Umbilical cord (tissue), 2 donors: ENCODE results near the gene IKZF3. TPM values are rescaled to one million over a fixed set of nuclear protein-coding genes. Genes with fewer than 3 reads are reported as not detected.

Experiments used
- DNase-seq: peaks from one replicate; pipeline ENCODE4 v3.0.0-alpha.2; 2015; ENCODE audit warnings: low spot score
- total RNA-seq: library from RNA; depleted of rRNA; stranded (reverse); fragments of >200 nt; gene quantifications from one replicate; pipeline ENCODE4 v1.2.3, GENCODE V29; 2014; ENCODE audit warnings: low replicate concordance; ENCODE audit not compliant: insufficient read depth

IKZF3 gene
- total RNA-seq, 1 donor from 2014 or later, result 3.4 TPM

GRCh38 chr17:39818358-39819000 lies 45.6 kb downstream of the IKZF3 start:
- no peak for DNase-seq

DNA sequence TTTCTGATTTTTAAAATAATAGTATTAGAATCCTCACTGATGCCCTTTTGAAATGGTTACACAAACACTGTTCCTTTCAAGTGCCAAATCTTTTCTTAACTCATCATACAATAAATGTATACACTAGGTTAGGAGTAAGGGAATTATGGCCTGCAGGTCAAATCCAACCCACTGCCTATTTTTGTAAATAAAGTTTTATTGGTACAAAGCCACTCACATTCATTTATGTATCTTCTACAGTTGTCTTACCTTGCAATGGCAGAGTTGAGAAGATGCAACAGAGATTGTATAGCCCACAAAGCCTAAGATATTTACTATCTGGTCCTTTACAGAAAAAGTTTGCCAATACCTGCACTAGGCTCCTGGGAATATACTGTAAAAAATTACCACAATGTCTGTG lies 47.8 kb downstream of the IKZF3 start:
- no peak for DNase-seq

- DNase-seq, result no peak
Observed at GRCh38 chr17:39814497-39814896, 49.6 kb downstream of the IKZF3 start.

DNA sequence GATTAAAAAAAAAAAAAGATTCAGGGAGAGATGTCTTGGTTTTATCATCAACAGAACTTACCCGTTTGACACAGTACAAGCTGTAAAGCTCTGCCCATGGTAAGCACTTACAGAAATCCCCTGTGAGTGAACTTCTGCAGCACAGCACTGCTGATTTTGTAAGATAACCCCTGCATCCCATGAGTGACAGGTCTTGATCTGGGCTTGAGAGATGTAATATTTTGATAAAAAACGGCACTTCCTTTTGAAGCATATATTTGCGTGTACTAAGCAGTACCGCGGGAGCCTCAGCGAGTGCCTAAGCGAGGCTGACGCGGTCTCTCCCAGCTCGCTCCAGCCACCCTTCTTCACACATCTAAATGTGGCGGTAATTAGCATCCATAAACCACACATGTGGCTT lies 50.5 kb downstream of the IKZF3 start:
- DNase-seq, result no peak

DNA sequence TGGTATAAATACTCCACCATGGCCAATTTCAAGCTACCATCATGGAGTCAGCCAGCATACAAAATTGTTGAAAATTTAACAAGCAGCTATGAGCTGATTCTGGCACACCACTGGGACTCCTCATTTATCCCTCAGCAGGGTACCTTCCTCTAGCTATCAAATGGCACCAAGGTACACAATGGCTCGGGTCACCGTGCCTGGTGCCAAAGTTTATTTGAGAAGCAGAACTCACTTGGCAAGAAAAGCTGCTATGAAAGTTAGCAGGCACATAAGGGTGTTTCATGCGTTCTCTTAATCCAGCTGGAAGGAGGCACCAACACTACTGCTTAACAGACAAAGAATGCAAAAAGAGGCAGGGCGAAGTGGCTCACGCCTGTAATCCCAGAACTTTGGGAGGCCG lies 51.6 kb downstream of the IKZF3 start:
- DNase-seq, result no peak

GRCh38 chr17:39810939-39811728 lies 53.0 kb downstream of the IKZF3 start:
- DNase-seq, result no peak

DNA sequence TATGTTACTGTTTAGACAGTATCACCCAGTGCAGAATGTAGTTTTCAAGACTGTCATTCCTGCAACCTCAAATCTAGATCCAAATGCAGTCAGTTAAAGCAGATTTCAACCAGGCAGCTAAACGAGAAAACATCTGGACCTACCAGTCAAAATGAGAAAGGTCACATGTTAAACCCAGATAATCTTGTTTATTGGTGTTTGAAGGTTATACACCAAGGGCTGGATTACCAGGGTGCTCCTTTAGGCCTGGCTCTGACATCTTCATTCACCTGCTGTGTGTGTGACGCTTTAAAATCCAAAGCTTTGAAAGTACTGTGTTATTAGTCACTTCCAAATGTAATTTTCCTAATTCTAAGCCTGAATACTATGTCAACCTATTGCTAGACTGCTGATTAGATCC lies 54.9 kb downstream of the IKZF3 start:
- DNase-seq, result no peak

DNA sequence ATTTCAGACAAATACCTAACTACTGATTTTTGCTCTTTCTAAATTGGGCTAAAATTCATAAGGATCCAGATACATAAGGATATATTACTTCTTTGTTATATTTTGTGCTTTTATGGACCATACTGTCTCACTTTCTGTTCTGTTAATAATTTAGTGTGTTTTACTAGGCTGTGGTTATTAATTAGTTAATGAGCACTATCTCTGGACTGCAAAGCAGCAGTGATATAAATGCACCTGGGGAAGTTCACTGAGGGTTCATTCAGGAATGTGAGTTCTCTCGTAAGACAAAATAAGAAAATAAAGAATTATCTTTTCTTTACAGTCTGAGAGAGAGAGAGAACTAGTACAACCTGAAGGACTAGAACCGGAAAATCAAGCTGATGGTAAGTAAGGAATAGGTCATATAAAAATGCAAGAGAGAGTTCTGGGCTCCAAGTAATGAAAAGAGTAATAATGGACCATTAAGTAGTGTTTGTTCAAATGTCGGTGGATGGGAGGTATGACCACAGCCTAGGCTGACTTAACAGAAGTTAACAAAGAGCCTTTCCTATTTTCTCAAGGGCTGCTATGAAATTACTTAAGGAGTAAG lies 55.6 kb downstream of the IKZF3 start:
- DNase-seq, result peak; percentile 57

DNA sequence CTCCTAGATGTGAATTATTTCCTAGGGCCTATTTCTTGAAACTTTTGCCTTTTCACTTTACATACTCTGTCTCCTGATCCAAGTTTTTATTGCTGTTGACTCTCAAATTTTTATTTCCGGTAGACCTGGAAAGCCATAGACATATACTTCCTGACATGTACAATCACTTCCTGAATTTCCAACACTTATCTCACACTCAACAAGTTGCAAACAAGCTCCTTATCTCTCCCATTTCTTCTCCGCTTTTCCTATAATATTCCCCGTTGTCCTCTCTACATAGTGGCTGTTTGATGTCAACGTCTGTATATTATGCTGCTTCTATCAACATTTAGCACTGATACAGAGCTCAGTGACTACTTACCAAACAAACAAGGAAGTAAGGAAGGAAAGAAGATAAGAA lies 59.3 kb downstream of the IKZF3 start:
- DNase-seq, result no peak

GRCh38 chr17:39801055-39801454 lies 63.1 kb downstream of the IKZF3 start:
- no peak for DNase-seq

- no peak for DNase-seq
Observed at GRCh38 chr17:39800540-39800939, 63.6 kb downstream of the IKZF3 start.

- DNase-seq, result no peak
Observed at GRCh38 chr17:39799395-39799794, 64.7 kb downstream of the IKZF3 start.

DNA sequence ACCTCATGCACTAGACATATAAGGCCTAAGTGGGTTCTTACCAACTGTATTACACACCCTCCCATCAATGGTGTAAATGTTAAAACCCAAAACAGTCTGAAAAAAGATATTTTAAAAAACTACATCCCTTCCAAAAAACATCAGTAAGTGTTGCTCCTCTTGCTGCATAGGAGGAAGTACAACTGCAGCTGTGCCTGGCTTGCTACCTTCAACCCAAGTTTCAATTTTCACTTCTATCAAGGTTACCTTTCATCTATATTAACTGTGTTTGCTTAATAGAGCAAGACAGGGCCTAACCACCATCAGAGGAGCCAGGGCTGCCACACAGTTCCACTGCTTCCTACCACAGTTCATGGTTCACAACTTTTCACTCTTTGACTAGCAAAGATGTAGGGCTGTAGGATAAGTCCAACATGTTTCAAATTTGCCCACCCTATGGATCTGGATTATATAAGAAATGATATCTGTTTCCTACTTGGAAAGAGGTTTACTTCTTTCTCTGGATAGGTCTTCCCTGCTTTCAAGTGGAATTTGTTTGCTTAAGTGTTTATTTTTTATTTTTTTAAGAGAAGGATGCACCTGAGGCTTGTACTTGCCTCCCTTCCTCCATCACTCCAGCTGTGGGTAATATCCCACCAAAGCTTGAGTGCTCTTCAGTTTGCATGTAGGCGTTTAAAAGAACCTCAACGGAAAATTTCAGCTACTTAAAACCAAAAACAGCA lies 69.7 kb downstream of the IKZF3 start:
- no peak for DNase-seq

DNA sequence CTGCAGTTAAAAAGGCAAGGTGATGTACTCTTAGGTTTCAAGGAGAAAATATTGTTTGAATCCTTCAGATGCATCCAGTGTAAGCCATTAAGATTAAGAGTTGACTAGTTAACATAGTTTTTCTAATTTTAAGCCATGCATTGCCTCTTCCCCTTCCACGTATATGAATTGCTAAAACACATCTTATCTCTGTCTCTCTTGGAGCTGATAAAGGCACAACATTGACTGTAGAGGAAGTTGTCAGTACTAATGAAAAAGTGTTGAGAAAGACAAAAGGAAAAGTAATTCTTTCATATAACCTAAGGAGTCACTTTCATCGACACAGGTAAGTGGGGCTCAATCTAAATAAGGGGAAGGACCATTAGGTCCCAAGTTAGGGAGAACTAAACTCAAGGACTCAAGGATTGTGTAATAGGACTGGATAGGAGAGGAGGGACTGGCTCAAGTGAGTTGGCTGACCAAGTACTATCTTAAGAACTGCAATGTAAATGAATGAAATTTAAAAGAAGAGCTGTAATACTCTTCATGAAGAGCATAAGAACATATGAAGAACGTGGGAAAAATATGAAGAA lies 70.7 kb downstream of the IKZF3 start:
- no peak for DNase-seq

- no peak for DNase-seq
Observed at GRCh38 chr17:39792526-39793221, 71.4 kb downstream of the IKZF3 start.

GRCh38 chr17:39791111-39791992 lies 72.8 kb downstream of the IKZF3 start:
- DNase-seq, result no peak

DNA sequence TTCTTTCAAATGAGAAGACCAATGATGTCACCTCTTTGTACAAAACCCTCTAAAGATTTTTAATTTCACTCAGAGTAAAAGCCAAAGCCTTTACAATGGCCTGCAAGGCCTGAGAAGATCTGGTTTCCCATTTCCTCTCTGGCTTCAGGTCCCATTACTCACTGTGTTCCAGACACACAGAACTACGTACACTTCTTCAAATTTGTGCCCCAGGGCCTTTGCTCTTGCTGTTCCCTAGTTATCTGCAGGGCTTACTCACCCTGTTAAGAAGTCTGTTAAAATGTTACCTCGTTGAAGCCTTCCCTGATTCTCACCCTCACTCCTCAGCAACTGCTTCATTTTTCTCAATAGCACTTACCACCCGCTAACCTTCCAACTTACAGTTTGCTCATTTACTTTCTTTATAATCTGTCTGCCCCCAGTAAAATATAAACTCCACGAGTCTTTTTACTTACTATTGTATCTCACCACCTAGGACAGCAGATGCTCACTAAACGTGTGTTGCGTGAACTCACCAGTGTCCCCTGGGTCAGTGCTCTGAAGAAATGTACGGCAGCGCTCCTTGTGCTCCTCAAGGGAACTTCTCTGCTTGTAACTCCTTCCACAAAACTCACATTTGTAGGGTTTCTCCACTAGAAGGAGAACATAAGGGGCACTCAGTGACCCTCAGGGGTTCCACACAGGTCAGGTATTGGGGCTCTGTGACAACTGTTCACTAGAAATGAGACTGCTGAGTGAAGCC lies 76.2 kb downstream of the IKZF3 start:
- no peak for DNase-seq

GRCh38 chr17:39787041-39787440 lies 77.1 kb downstream of the IKZF3 start:
- no peak for DNase-seq

- peak; percentile 17 for DNase-seq
Observed at GRCh38 chr17:39782980-39783379, 81.1 kb downstream of the IKZF3 start.

- DNase-seq, result peak; percentile 80
Observed at GRCh38 chr17:39782481-39782880, 81.6 kb downstream of the IKZF3 start.
